PFSK-1 (cell line): ENCODE measurements around the gene SMARCA5.

ENCODE experiments used
- FOXP2 ChIP-seq: optimal IDR thresholded peaks from 2 replicates; pipeline ENCODE3; 2011; ENCODE audit warnings: borderline replicate concordance, control low read depth, inconsistent platforms; ENCODE audit not compliant: insufficient read depth; ENCODE audit errors: extremely low read length, extremely low read depth
- POLR2AphosphoS5 ChIP-seq: IDR thresholded peaks from 2 replicates; pipeline ENCODE4 v1.6.1; 2012; ENCODE audit warnings: low read depth, mild to moderate bottlenecking, control low read depth, low read length, moderate library complexity
- REST ChIP-seq, 2 experiments: IDR thresholded peaks; 2 replicates each; pipeline versions ENCODE4 v1.6.1 to v1.8.0; 2011 to 2012; ENCODE audit warnings: low read depth in 2 of 2, low read length in 2 of 2, control low read depth in 1 of 2, inconsistent platforms in 1 of 2, mild to moderate bottlenecking in 1 of 2, moderate library complexity in 1 of 2; ENCODE audit not compliant: insufficient read depth in 1 of 2
- SIN3A ChIP-seq: IDR thresholded peaks from 2 replicates; pipeline ENCODE4 v1.6.1; 2012; ENCODE audit warnings: mild to moderate bottlenecking, low read length, moderate library complexity, borderline replicate concordance; ENCODE audit not compliant: insufficient read depth
- TAF1 ChIP-seq: IDR thresholded peaks from 2 replicates; pipeline ENCODE4 v1.6.1; 2012; ENCODE audit warnings: low read length, control low read depth, borderline replicate concordance; ENCODE audit not compliant: insufficient read depth

SMARCA5 gene

GRCh38 chr4:143586080-143586479 lies 72.6 kb downstream of the SMARCA5 start:
- TF ChIP-seq FOXP2: no peak
- TF ChIP-seq REST (IDR thresholded peaks at IDR 0.05; ENCODE audit: insufficient read depth in 1 of 2, low read depth in 2 of 2, low read length in 2 of 2): no peak
- TF ChIP-seq SIN3A: no peak
- no peak for TF ChIP-seq POLR2AphosphoS5
- TF ChIP-seq TAF1: no peak

- TF ChIP-seq REST (IDR thresholded peaks at IDR 0.05; ENCODE audit: insufficient read depth in 1 of 2, low read depth in 2 of 2, low read length in 2 of 2) (no peak), FOXP2 (no peak), SIN3A (no peak), TAF1 (no peak), POLR2AphosphoS5 (no peak)
Measured at GRCh38 chr4:143587703-143588102, 74.2 kb downstream of the SMARCA5 start.

- TF ChIP-seq POLR2AphosphoS5 (no peak), REST (IDR thresholded peaks at IDR 0.05; ENCODE audit: insufficient read depth in 1 of 2, low read depth in 2 of 2, low read length in 2 of 2) (no peak), SIN3A (no peak), FOXP2 (no peak), TAF1 (no peak)
Measured at GRCh38 chr4:143597276-143597675, 83.8 kb downstream of the SMARCA5 start.

GRCh38 chr4:143598816-143599215 lies 85.3 kb downstream of the SMARCA5 start:
- no peak for TF ChIP-seq TAF1
- no peak for TF ChIP-seq SIN3A
- TF ChIP-seq POLR2AphosphoS5: no peak
- no peak for TF ChIP-seq FOXP2
- TF ChIP-seq REST (IDR thresholded peaks at IDR 0.05; ENCODE audit: insufficient read depth in 1 of 2, low read depth in 2 of 2, low read length in 2 of 2): no peak

GRCh38 chr4:143599827-143600226 lies 86.3 kb downstream of the SMARCA5 start:
- no peak for TF ChIP-seq FOXP2
- no peak for TF ChIP-seq TAF1
- no peak for TF ChIP-seq SIN3A
- TF ChIP-seq REST (IDR thresholded peaks at IDR 0.05; ENCODE audit: insufficient read depth in 1 of 2, low read depth in 2 of 2, low read length in 2 of 2): no peak
- TF ChIP-seq POLR2AphosphoS5: no peak
